Vagina (tissue), 2 donors: ENCODE data around the gene PKD2L1. TPM values are rescaled to one million over a fixed set of nuclear protein-coding genes. Genes with fewer than 3 reads are reported as not detected.

ENCODE experiments used
- DNase-seq, 2 donors: peaks; one replicate each; pipeline ENCODE4 v3.0.0-alpha.2; 2017; ENCODE audit errors: extremely low spot score in 2 of 2
- H3K27ac ChIP-seq: fragments of 200-600 bp; sonication (generic); one replicate; pipeline ENCODE4 v1.5.1; 2019
- H3K27me3 ChIP-seq: fragments of 200-600 bp; sonication (generic); one replicate; pipeline ENCODE4 v1.5.1; 2019
- H3K36me3 ChIP-seq, 2 donors: fragments of 200-600 bp; sonication (generic); one replicate each; pipeline ENCODE4 v1.5.1; 2017 to 2019
- H3K4me1 ChIP-seq: fragments of 200-600 bp; sonication (generic); one replicate; pipeline ENCODE4 v1.5.1; 2019
- H3K4me3 ChIP-seq, 2 donors: fragments of 200-600 bp; sonication (generic); 1 replicate in 1 of 2; 2 replicates in 1 of 2; pipeline ENCODE4 v1.5.1; 2016 to 2019
- H3K9me3 ChIP-seq: fragments of 200-600 bp; sonication (generic); one replicate; pipeline ENCODE4 v1.5.1; 2019
- POLR2A ChIP-seq, 2 donors: fragments of 450-650 bp; IDR thresholded peaks; one replicate each; pipeline ENCODE4 v1.6.1; 2017; ENCODE audit warnings: antibody characterized with exemption in 2 of 2, mild to moderate bottlenecking in 2 of 2, moderate library complexity in 2 of 2
- POLR2AphosphoS5 ChIP-seq, 2 donors: sonication (generic); formaldehyde crosslinking; IDR thresholded peaks; one replicate each; pipeline ENCODE4 v1.9.0; 2017; ENCODE audit warnings: antibody characterized with exemption in 2 of 2, mild to moderate bottlenecking in 2 of 2, low read depth in 1 of 2; ENCODE audit not compliant: insufficient read depth in 1 of 2
- intact Hi-C: fragments of 100-400 bp; cut with DNase I; formaldehyde crosslinking; loops from one replicate; pipeline ENCODE4 v1.15.1; 2023
- total RNA-seq: library from RNA; depleted of rRNA; stranded (reverse); fragments of >200 nt; gene quantifications from one replicate; pipeline ENCODE4 v1.2.3, GENCODE V29; 2016
- TF ChIP-seq, protein P1 (sequence below), 3 experiments: fragments of 450-650 bp in 2 of 3; fragments of 200-600 bp in 1 of 3; sonication (generic) in 1 of 3; IDR thresholded peaks; one replicate each; pipeline ENCODE4 v1.5.1; 2017 to 2019; ENCODE audit warnings: antibody characterized with exemption in 3 of 3, mild to moderate bottlenecking in 2 of 3, moderate library complexity in 2 of 3

Gene PKD2L1
- total RNA-seq, 1 donor from 2014 or later, result not detected

DNA sequence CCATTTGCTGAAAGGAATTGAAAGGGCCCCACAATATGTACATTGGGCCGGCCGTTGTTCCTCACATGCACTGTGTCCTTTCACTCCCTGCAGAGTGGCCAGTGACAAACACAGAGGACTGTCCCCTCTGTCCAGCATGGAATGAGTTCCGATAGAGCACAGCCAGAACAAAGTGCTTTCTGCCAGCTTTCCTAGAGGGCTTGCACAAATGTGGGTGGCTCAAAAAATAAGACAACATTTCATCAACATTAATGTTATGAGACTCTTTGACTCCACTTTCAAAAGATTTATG lies 2.4 kb downstream of the PKD2L1 start:
- H3K9me3 ChIP-seq, result no peaks in the 10 kb centered on the region
- H3K27ac ChIP-seq, result no peak overlapping the region
- DNase-seq, result no peak
- intact Hi-C loops, result no loop called here
- TF ChIP-seq, protein P1, sequence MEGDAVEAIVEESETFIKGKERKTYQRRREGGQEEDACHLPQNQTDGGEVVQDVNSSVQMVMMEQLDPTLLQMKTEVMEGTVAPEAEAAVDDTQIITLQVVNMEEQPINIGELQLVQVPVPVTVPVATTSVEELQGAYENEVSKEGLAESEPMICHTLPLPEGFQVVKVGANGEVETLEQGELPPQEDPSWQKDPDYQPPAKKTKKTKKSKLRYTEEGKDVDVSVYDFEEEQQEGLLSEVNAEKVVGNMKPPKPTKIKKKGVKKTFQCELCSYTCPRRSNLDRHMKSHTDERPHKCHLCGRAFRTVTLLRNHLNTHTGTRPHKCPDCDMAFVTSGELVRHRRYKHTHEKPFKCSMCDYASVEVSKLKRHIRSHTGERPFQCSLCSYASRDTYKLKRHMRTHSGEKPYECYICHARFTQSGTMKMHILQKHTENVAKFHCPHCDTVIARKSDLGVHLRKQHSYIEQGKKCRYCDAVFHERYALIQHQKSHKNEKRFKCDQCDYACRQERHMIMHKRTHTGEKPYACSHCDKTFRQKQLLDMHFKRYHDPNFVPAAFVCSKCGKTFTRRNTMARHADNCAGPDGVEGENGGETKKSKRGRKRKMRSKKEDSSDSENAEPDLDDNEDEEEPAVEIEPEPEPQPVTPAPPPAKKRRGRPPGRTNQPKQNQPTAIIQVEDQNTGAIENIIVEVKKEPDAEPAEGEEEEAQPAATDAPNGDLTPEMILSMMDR (IDR thresholded peaks at IDR 0.05), result no peak
- TF ChIP-seq POLR2A (IDR thresholded peaks at IDR 0.05) (no peak), POLR2AphosphoS5 (IDR thresholded peaks at IDR 0.05; ENCODE audit: insufficient read depth in 1 of 2, low read depth in 1 of 2) (no peak)
- H3K4me1 ChIP-seq, result no peaks in the 10 kb centered on the region
- no peaks in the 10 kb centered on the region for H3K36me3 ChIP-seq
- no peak overlapping the region for H3K4me3 ChIP-seq
- no peaks in the 10 kb centered on the region for H3K27me3 ChIP-seq

DNA sequence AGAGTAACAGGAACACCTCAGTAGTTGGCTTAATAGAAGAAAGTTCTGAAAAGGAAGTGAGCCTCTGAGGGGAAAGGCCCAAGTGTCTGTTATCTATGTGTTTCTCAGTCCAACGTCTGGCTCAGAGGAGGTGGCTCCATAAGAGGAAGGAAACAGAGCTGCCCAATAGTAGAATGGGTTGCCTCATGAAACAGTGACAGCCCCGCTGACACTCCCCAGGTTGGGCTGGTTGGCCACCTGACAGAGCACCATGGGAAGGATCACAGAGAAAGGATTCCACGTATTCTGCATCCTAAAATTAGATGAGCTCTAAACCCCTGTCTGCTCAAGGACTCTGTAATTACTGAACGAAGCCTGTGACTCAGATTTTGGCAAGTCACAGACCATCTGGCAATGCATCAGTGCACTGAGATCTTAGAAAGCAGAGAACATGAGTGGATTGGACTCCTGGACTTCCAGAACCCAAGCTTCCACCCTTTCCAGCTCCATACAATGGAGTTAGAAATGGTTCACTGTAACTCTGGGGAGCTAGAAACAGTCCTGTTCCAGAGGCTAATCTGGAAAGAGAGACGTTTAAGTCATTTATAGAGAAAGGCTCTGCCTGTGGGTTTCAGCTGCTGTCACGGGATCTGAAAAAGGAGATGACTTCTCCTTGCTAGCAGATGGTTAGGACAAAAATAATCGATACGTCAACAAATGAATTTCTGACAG lies 2.9 kb downstream of the PKD2L1 start:
- Histone ChIP-seq H3K27me3 (no peaks in the 10 kb centered on the region), H3K9me3 (no peaks in the 10 kb centered on the region), H3K4me1 (no peaks in the 10 kb centered on the region), H3K27ac (no peak overlapping the region), H3K36me3 (no peaks in the 10 kb centered on the region), H3K4me3 (no peak overlapping the region)
- TF ChIP-seq POLR2AphosphoS5 (IDR thresholded peaks at IDR 0.05; ENCODE audit: insufficient read depth in 1 of 2, low read depth in 1 of 2) (no peak), POLR2A (IDR thresholded peaks at IDR 0.05) (no peak)
- TF ChIP-seq, protein P1 (IDR thresholded peaks at IDR 0.05), result no peak
- intact Hi-C loops, result no loop called here
- DNase-seq, result no peak

DNA sequence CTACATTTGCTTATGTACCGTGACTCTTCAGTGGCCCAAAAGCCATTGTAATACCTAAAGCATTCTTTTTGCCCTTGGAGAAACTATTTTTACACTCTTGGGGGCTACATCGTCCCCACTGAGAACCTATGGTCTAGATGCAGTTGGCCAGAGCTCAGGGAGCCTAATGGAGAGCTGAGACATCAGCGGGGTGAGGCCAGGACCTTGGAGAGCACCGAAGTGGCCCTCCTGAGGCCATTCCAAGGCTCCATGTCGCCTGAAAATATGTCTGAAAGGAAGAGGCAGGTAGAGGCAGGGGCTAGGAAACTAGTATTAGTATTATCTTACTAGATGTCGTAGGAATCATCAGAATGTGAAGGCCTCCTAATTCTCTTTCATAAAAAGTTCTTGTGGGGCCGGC lies 4.9 kb downstream of the PKD2L1 start:
- no peaks in the 10 kb centered on the region for H3K27me3 ChIP-seq
- no peaks in the 10 kb centered on the region for H3K36me3 ChIP-seq

DNA sequence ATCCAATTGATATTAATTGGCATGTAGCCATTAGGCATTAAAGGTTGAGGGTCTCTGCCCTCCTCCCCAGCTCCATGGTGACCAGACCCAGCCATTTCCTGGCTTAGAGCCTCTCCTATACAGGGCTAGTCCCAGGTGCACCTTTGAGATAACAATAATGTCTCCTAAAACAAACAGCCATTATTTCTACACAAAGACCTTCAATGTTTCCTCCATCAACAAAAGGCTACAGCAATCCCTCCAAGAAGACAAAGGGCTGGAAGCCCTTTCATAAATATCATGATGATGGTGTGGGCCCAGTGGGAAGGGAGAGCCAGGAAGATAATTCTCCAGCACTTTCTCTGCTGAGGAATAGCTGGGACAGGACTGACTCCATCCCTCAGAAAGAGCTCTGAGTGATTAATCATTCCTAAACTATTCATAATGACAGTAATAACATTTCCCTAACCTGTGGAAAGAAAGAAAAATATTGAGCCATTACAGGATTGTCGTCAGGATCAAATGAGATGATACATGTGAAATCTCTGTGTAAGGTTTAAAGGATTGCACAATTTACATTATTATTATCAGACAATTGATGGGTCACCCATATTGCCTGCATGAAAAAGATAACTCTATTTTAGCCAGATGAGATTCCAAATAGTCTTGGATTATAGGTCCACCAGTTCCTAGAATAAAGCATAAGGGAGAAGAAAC lies 10.2 kb downstream of the PKD2L1 start:
- H3K9me3 ChIP-seq, result no peaks in the 10 kb centered on the region
- H3K27me3 ChIP-seq, result no peaks in the 10 kb centered on the region
- no peaks in the 10 kb centered on the region for H3K36me3 ChIP-seq
- no peak overlapping the region for H3K4me3 ChIP-seq
- no peak for TF ChIP-seq POLR2AphosphoS5 (IDR thresholded peaks at IDR 0.05; ENCODE audit: insufficient read depth in 1 of 2, low read depth in 1 of 2)
- no peak for TF ChIP-seq POLR2A (IDR thresholded peaks at IDR 0.05)
- TF ChIP-seq, protein P1 (IDR thresholded peaks at IDR 0.05), result no peak
- no peak for DNase-seq
- no peak overlapping the region for H3K27ac ChIP-seq
- H3K4me1 ChIP-seq, result no peaks in the 10 kb centered on the region
- intact Hi-C loops, result no loop called here

More for the DNA sequence above, 4.9 kb downstream of the PKD2L1 start:
- no peak for DNase-seq
- intact Hi-C loops, result no loop called here
- Histone ChIP-seq H3K4me1 (no peaks in the 10 kb centered on the region), H3K27ac (no peak overlapping the region), H3K9me3 (no peaks in the 10 kb centered on the region), H3K4me3 (no peak overlapping the region)
- TF ChIP-seq POLR2AphosphoS5 (IDR thresholded peaks at IDR 0.05; ENCODE audit: insufficient read depth in 1 of 2, low read depth in 1 of 2) (no peak), POLR2A (IDR thresholded peaks at IDR 0.05) (no peak)
- TF ChIP-seq, protein P1 (IDR thresholded peaks at IDR 0.05), result no peak

DNA sequence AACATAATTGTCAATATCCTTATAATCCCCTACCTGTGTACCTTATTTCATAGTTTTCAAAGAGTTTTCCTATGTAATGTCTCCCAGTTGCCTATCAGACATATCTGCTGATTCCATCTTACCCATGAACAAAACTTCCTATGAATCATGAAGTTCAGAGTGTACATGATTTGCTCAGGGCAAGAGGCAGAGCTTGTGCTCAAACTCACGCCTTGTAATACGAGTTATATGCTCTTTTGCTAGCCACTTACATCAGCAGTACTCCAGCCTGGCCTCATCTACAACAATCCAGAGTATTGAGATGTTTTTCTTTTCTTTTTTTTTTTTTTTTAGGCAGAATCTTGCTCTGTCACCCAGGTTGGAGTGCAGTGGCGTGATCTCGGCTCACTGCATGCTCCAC lies 11.8 kb downstream of the PKD2L1 start:
- intact Hi-C loops, result no loop called here
- Histone ChIP-seq H3K27me3 (no peaks in the 10 kb centered on the region), H3K4me1 (no peaks in the 10 kb centered on the region), H3K27ac (no peak overlapping the region), H3K4me3 (no peak overlapping the region), H3K9me3 (no peaks in the 10 kb centered on the region), H3K36me3 (no peaks in the 10 kb centered on the region)
- no peak for TF ChIP-seq POLR2AphosphoS5 (IDR thresholded peaks at IDR 0.05; ENCODE audit: insufficient read depth in 1 of 2, low read depth in 1 of 2)
- TF ChIP-seq, protein P1 (IDR thresholded peaks at IDR 0.05), result no peak
- TF ChIP-seq POLR2A (IDR thresholded peaks at IDR 0.05), result no peak
- no peak for DNase-seq
